ENCODE data around the gene MDN1. TPM values are rescaled to one million over a fixed set of nuclear protein-coding genes. Genes with fewer than 3 reads are reported as not detected.
"Not testable (repeated sequence)": the region's sequence is repeated elsewhere in the genome, so short reads cannot be mapped to it uniquely, and the experiment has no call there.

Gene MDN1
- total RNA-seq, 4 donors from 2014 or later: 18.1 to 26.0 (median 19.5) TPM

DNA sequence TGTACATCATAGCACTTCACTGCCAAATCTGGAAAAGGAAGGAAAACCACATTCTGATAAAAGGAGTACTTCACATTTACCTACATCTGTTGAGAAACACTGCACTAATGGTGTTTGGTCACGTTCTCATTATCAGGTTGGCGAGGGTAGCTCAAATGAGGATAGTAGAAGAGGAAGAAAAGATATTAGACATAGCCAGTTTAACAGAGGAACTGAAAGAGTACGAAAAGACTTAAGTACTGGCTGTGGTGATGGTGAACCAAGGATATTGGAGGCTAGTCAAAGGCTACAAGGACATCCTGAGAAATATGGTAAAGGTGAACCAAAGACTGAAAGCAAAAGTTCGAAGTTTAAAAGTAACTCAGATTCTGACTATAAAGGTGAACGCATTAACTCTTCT, 42.7 kb upstream of the MDN1 start:
- Histone ChIP-seq H3K4me3 (no peak overlapping the region), H3K36me3 (peaks cover 45 to 100% (median 76%) of the 10 kb centered on the region in 4 donors), H3K27me3 (no peaks in the 10 kb centered on the region), H3K9me3 (no peaks in the 10 kb centered on the region), H3K4me1 (no peaks in the 10 kb centered on the region), H3K27ac (replicated peaks in 1 of 4) (no peak overlapping the region)
- TF ChIP-seq POLR2AphosphoS5 (IDR thresholded peaks at IDR 0.05): no peak
- no peak for TF ChIP-seq EP300 (IDR thresholded peaks at IDR 0.05)
- TF ChIP-seq, protein P1, sequence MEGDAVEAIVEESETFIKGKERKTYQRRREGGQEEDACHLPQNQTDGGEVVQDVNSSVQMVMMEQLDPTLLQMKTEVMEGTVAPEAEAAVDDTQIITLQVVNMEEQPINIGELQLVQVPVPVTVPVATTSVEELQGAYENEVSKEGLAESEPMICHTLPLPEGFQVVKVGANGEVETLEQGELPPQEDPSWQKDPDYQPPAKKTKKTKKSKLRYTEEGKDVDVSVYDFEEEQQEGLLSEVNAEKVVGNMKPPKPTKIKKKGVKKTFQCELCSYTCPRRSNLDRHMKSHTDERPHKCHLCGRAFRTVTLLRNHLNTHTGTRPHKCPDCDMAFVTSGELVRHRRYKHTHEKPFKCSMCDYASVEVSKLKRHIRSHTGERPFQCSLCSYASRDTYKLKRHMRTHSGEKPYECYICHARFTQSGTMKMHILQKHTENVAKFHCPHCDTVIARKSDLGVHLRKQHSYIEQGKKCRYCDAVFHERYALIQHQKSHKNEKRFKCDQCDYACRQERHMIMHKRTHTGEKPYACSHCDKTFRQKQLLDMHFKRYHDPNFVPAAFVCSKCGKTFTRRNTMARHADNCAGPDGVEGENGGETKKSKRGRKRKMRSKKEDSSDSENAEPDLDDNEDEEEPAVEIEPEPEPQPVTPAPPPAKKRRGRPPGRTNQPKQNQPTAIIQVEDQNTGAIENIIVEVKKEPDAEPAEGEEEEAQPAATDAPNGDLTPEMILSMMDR (IDR thresholded peaks at IDR 0.05): no peak
- no peak for TF ChIP-seq POLR2A (IDR thresholded peaks at IDR 0.05; ENCODE audit: low read depth)
- no peak for DNase-seq (ENCODE audit: extremely low spot score)
- intact Hi-C loops (cut with DNase I): no loop called here
- 95% methylated on average over 5 of the region's 5 CpGs for WGBS

DNA sequence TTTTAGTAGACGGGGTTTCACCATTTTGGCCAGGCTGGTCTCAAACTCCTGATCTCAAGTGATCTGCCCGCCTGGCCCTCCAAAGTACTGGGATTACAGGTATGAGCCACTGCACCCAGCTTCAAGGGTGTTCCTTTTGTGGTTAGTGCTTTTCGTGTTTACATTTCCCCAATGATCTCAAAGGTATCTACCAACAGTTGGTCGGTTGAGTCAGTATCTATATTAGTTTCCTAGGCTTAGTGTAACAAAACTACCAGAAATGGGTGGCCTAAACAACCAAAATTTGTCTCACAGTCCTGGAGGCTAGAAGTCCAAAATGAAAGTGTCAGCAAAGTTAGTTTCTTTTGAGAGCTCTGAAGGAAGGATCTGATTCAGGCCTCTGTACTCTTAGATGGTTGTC, 40.1 kb upstream of the MDN1 start:
- Histone ChIP-seq H3K27me3 (no peaks in the 10 kb centered on the region), H3K36me3 (peaks cover 54 to 100% (median 83%) of the 10 kb centered on the region in 4 donors), H3K9me3 (no peaks in the 10 kb centered on the region), H3K4me1 (no peaks in the 10 kb centered on the region), H3K4me3 (no peak overlapping the region), H3K27ac (replicated peaks in 1 of 4) (no peak overlapping the region)
- no peak for DNase-seq (ENCODE audit: extremely low spot score)
- TF ChIP-seq EP300 (IDR thresholded peaks at IDR 0.05): no peak
- TF ChIP-seq, protein P1 (IDR thresholded peaks at IDR 0.05): no peak
- TF ChIP-seq POLR2A (IDR thresholded peaks at IDR 0.05; ENCODE audit: low read depth): no peak
- TF ChIP-seq POLR2AphosphoS5 (IDR thresholded peaks at IDR 0.05): no peak
- WGBS: 97% methylated on average over 4 of the region's 4 CpGs
- intact Hi-C loops (cut with DNase I): no loop called here

DNA sequence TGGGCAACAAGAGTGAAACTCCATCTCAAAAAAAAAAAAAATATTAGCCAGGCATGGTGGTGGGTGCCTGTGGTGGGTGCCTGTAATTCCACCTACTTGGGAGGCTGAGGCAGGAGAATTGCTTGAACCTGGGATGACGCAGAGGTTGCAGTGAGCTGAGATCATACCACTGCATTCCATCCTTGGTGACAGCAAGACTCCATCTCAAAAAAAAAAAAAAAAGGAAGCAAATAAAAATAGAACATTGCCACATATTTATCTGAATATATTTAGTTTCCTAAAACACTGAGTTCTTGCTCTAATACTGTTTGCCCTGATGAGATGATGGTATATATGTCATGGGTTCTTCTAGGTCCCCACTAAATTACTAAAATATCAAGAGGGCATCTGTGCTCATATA, 38.4 kb upstream of the MDN1 start:
- H3K9me3 ChIP-seq: no peaks in the 10 kb centered on the region
- peaks cover 69 to 100% (median 89%) of the 10 kb centered on the region in 4 donors for H3K36me3 ChIP-seq
- DNase-seq (ENCODE audit: extremely low spot score): no peak
- H3K4me3 ChIP-seq: no peak overlapping the region
- TF ChIP-seq, protein P1 (IDR thresholded peaks at IDR 0.05): no peak
- TF ChIP-seq POLR2A (IDR thresholded peaks at IDR 0.05; ENCODE audit: low read depth) (no peak), EP300 (IDR thresholded peaks at IDR 0.05) (no peak)
- no peaks in the 10 kb centered on the region for H3K27me3 ChIP-seq
- WGBS: 87% methylated on average over 1 of the region's 1 CpG
- no peaks in the 10 kb centered on the region for H3K4me1 ChIP-seq
- intact Hi-C loops (cut with DNase I): no loop called here
- no peak overlapping the region for H3K27ac ChIP-seq (replicated peaks in 1 of 4)

DNA sequence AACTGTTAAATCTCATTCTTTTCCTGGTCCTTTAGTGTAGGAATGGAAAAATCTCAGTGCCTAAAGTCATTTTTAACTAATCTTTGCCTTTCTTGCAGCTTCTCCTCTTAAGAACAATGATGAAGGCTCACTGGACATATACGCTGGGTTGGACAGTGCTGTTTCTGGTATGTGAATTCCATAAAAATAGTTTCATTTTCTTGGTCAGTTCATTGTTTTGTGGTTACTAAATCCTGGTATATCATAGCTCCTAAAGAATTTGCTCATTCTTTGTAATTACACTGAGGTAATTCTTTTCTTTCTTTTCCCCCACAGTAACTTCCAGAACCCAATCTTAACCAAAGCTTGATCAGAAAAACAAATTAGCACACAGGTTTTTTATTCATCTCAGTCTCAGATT, 33.5 kb upstream of the MDN1 start:
- Histone ChIP-seq H3K4me1 (no peaks in the 10 kb centered on the region), H3K27me3 (no peaks in the 10 kb centered on the region), H3K27ac (replicated peaks in 1 of 4) (no peak overlapping the region), H3K36me3 (peaks cover 51 to 94% (median 70%) of the 10 kb centered on the region in 4 donors), H3K9me3 (no peaks in the 10 kb centered on the region), H3K4me3 (no peak overlapping the region)
- intact Hi-C loops (cut with DNase I): no loop called here
- no peak for TF ChIP-seq POLR2AphosphoS5 (IDR thresholded peaks at IDR 0.05)
- no peak for TF ChIP-seq POLR2A (IDR thresholded peaks at IDR 0.05; ENCODE audit: low read depth)
- TF ChIP-seq, protein P1 (IDR thresholded peaks at IDR 0.05): no peak
- no peak for TF ChIP-seq EP300 (IDR thresholded peaks at IDR 0.05)
- 79% methylated on average over 1 of the region's 1 CpG for WGBS
- DNase-seq (ENCODE audit: extremely low spot score): no peak

DNA sequence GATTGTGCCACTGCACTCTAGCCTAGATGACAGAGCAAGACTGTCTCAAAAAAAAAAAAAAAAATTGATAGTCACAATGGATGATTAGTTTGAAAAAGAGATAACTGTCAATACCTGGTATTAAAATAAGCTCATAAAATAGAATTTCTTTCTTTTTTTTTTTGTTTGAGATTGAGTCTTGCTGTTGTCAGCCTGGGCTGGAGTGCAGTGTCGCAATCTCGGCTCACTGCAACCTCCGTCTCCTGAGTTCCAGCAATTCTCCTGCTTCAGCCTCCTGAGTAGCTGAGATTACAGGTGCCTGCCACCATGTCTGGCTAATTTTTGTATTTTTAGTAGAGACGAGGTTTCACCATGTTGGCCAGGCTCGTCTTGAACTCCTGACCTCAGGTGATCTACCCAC, 27.9 kb upstream of the MDN1 start:
- peaks cover 8 to 65% (median 28%) of the 10 kb centered on the region in 4 donors for H3K36me3 ChIP-seq

More for the DNA sequence above, 27.9 kb upstream of the MDN1 start:
- intact Hi-C loops (cut with DNase I); H3K4me3 ChIP-seq; H3K9me3 ChIP-seq; DNase-seq (ENCODE audit: extremely low spot score); H3K27ac ChIP-seq (replicated peaks in 1 of 4); H3K27me3 ChIP-seq: not testable (repeated sequence)
- 96% methylated on average over 5 of the region's 5 CpGs for WGBS
- H3K4me1 ChIP-seq: peaks cover 5 to 11% (median 10%) of the 10 kb centered on the region in 4 donors

Data from esophagus muscularis mucosa (tissue), 4 donors.